Renal pelvis (tissue), 4 donors: Measurements from ENCODE around the gene VIT. TPM values are rescaled to one million over a fixed set of nuclear protein-coding genes. Genes with fewer than 3 reads are reported as not detected.

Source experiments
- DNase-seq: peaks from one replicate; pipeline ENCODE4 v3.0.0-alpha.2; 2013
- polyA plus RNA-seq, 3 donors: library from polyadenylated mRNA; unstranded; fragments of 120-200 nt; gene quantifications; one replicate each; pipeline ENCODE4 v1.2.1, GENCODE V29; 2013; ENCODE audit not compliant: insufficient read length in 3 of 3

The VIT gene
- polyA plus RNA-seq, 3 donors, result 0.06 TPM; not detected in 2

DNA sequence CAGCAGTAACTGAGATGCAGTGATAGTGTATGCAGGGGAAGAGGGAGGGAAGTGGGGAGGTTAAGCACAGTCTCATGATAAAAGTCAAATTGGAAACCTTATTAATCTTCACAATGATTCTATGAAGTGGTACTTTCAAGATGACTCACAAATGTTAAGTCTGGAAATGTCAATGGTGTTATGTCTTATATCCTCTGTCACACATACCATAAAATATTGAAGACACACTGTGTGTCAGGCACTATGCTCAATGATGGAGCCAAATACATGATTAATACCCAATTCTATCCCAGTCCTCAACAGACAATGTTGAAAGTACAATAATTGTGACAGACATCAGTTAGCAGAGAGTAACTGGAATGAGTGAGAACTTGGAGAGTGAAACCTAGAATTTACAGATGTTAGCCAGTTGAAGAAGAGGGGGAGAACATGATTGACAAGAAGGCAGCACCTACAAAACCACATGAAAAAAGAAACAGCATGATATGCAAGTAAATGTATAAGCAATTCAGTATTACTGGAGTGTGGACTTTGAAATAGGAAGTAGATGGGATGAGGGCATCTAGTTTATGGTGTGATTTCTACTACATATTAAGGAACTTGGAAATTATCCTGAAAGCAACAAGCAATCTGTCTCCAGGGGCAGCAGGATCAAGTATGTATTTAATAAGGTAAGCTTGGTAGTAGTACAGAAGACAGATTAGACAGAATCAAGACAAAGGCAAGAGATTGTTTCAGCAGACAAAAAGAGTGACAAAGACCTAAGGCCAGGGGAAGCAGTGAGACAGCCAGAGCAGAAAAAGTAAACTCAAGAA, 162.3 kb downstream of the VIT start:
- DNase-seq, result no peak

GRCh38 chr2:36859366-36859792, 162.9 kb downstream of the VIT start:
- DNase-seq, result no peak

DNA sequence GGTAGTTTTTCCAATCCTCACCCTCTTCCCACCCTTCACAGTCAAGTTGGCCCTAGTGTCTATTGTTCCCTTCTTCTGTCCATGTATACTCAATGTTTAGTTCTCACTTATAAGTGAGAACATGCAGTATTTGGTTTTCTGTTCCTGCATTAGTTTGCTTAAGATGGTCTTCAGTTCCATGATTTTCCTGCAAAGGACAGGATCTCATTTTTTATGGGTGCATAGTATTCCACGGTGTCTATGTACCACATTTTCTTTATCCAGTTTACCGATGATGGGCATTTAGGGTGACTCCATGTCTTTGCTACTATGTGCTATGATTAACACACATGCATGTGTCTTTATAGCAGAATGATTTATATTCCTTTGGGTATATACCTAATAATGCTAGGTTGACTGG, 165.4 kb downstream of the VIT start:
- no peak for DNase-seq

Other genes with a start within 250 kb of the VIT start
- gene FEZ2, start 98.5 kb upstream of the VIT start, polyA plus RNA-seq, result 10 to 100 TPM; 70.9 to 88.5 (median 76.9) TPM